GM13977 (cell line): ENCODE results near the gene GRAMD1A.
"Not testable (repeated sequence)": the region's sequence is repeated elsewhere in the genome, so short reads cannot be mapped to it uniquely, and the experiment has no call there.

ENCODE experiments used
- DNase-seq: peaks from one replicate; pipeline ENCODE4 v3.0.0; 2012; ENCODE audit warnings: low spot score
- CTCF ChIP-seq: IDR thresholded peaks from 2 replicates; pipeline ENCODE4 v1.5.1; 2012; ENCODE audit warnings: mild to moderate bottlenecking, control low read depth; ENCODE audit not compliant: insufficient read depth; ENCODE audit errors: extremely low read depth, missing control alignments
- in situ Hi-C: fragments of 300-500 bp; cut with MboI; formaldehyde crosslinking; loops from one replicate; pipeline ENCODE4 v1.12.0; 2022; ENCODE audit warnings: low sequenced_read_pairs, low pct_unique_long_range_greater_than_20kb, mixed read lengths, inconsistent platforms; ENCODE audit not compliant: unreplicated experiment

Gene GRAMD1A

GRCh38 chr19:35004517-35005255 lies 4.6 kb downstream of the GRAMD1A start:
- TF ChIP-seq CTCF, result no peak
- in situ Hi-C loops, result no loop called here
- DNase-seq, result no peak

- in situ Hi-C loops, result no loop called here
- no peak for DNase-seq
- TF ChIP-seq CTCF, result no peak
Observed at GRCh38 chr19:35005256-35005977, 5.3 kb downstream of the GRAMD1A start.

- in situ Hi-C loops, DNase-seq: not testable (repeated sequence)
Observed at GRCh38 chr19:35006007-35006341, 5.9 kb downstream of the GRAMD1A start.

- no peak for TF ChIP-seq CTCF
- in situ Hi-C loops, result no loop called here
- no peak for DNase-seq
Observed at GRCh38 chr19:35006342-35006998, 6.3 kb downstream of the GRAMD1A start.

- no peak for TF ChIP-seq CTCF
- in situ Hi-C loops, result no loop called here
- DNase-seq, result no peak
Observed at GRCh38 chr19:35006999-35007365, 6.9 kb downstream of the GRAMD1A start.

- in situ Hi-C loops, DNase-seq: not testable (repeated sequence)
Observed at GRCh38 chr19:35007427-35007826, 7.3 kb downstream of the GRAMD1A start.

- in situ Hi-C loops, result no loop called here
Observed at GRCh38 chr19:35008891-35009341, 8.8 kb downstream of the GRAMD1A start.

More at GRCh38 chr19:35008891-35009341, 8.8 kb downstream of the GRAMD1A start:
- DNase-seq, result no peak
- no peak for TF ChIP-seq CTCF
